Prostate gland (tissue), 2 donors: ENCODE results near the gene PHEX. TPM values are rescaled to one million over a fixed set of nuclear protein-coding genes. Genes with fewer than 3 reads are reported as not detected.

Experiments
- DNase-seq: peaks from one replicate; pipeline ENCODE4 v3.0.0-alpha.2; 2019; ENCODE audit warnings: low spot score
- H3K27ac ChIP-seq, 2 donors: fragments of 200-600 bp; sonication (generic); 2 replicates each; pipeline ENCODE4 v1.5.1; 2017 to 2019
- H3K27me3 ChIP-seq: fragments of 200-600 bp; sonication (generic); replicated peaks from 2 replicates; pipeline ENCODE4 v1.5.1; 2019; ENCODE audit not compliant: insufficient read depth
- H3K36me3 ChIP-seq, 2 donors: fragments of 200-600 bp; sonication (generic); 1 replicate in 1 of 2; 2 replicates in 1 of 2; pipeline versions ENCODE4 v1.5.1 to v1.8.1; 2017 to 2019
- H3K4me1 ChIP-seq: fragments of 200-600 bp; sonication (generic); replicated peaks from 2 replicates; pipeline ENCODE4 v1.5.1; 2019
- H3K4me3 ChIP-seq, 2 donors: fragments of 200-600 bp; sonication (generic); 2 replicates each; pipeline ENCODE4 v1.5.1; 2017 to 2019
- H3K9me3 ChIP-seq: fragments of 200-600 bp; sonication (generic); 2 replicates; pipeline ENCODE4 v1.5.1; 2017
- CTCF ChIP-seq, 4 experiments: fragments of 200-600 bp in 2 of 4; fragments of 450-650 bp in 2 of 4; sonication (generic) in 2 of 4; IDR thresholded peaks; 1 replicate in 3 of 4; 2 replicates in 1 of 4; pipeline ENCODE4 v1.5.1; 2016 to 2019; ENCODE audit warnings: antibody characterized with exemption in 4 of 4, mild to moderate bottlenecking in 2 of 4, moderate library complexity in 2 of 4
- POLR2A ChIP-seq: fragments of 450-650 bp; IDR thresholded peaks from one replicate; pipeline ENCODE4 v1.6.1; 2016; ENCODE audit warnings: antibody characterized with exemption, mild to moderate bottlenecking
- POLR2AphosphoS5 ChIP-seq: sonication (generic); formaldehyde crosslinking; IDR thresholded peaks from one replicate; pipeline ENCODE4 v1.6.1; 2017; ENCODE audit warnings: antibody characterized with exemption
- WGBS: methylation state at CpG from one replicate; pipeline ENCODE4 v1.1.5; 2018; 5-methylcytosine and 5-hydroxymethylcytosine counted together
- intact Hi-C: fragments of 100-400 bp; cut with DNase I; formaldehyde crosslinking; loops from one replicate; pipeline ENCODE4 v1.14.2; 2022
- total RNA-seq, 2 donors: library from RNA; depleted of rRNA; stranded (reverse); fragments of >200 nt; gene quantifications; one replicate each; pipeline ENCODE4 v1.1.0, GENCODE V29; 2016

PHEX gene
- total RNA-seq, 2 donors from 2014 or later, result 0.34 to 0.82 TPM

GRCh38 chrX:22117633-22118032 lies 85.5 kb downstream of the PHEX start:
- TF ChIP-seq POLR2A (no peak), CTCF (IDR thresholded peaks at IDR 0.05) (no peak), POLR2AphosphoS5 (no peak)
- Histone ChIP-seq H3K36me3 (no peaks in the 10 kb centered on the region), H3K27ac (peak overlapping the region in 1 of 2 donors; percentile 11), H3K4me3 (no peak overlapping the region), H3K27me3 (no peaks in the 10 kb centered on the region), H3K9me3 (no peaks in the 10 kb centered on the region), H3K4me1 (no peaks in the 10 kb centered on the region)
- intact Hi-C loops, result no loop called here
- 14% methylated on average over 2 of the region's 2 CpGs for WGBS
- DNase-seq, result peak; percentile 7

GRCh38 chrX:22118161-22118830 lies 86.2 kb downstream of the PHEX start:
- Histone ChIP-seq H3K9me3 (no peaks in the 10 kb centered on the region), H3K36me3 (no peaks in the 10 kb centered on the region), H3K27me3 (no peaks in the 10 kb centered on the region), H3K27ac (peak overlapping the region; percentile 15 to 42), H3K4me1 (no peaks in the 10 kb centered on the region), H3K4me3 (no peak overlapping the region)
- TF ChIP-seq POLR2A (no peak), POLR2AphosphoS5 (no peak), CTCF (IDR thresholded peaks at IDR 0.05) (no peak)
- 42% methylated on average over 10 of the region's 10 CpGs for WGBS
- intact Hi-C loops, result no loop called here
- DNase-seq, result no peak

- Histone ChIP-seq H3K36me3 (no peaks in the 10 kb centered on the region), H3K4me3 (no peak overlapping the region), H3K27ac (no peak overlapping the region), H3K9me3 (no peaks in the 10 kb centered on the region), H3K4me1 (no peaks in the 10 kb centered on the region), H3K27me3 (no peaks in the 10 kb centered on the region)
- TF ChIP-seq POLR2A, result no peak
- TF ChIP-seq CTCF (IDR thresholded peaks at IDR 0.05), result no peak
- intact Hi-C loops, result no loop called here
- no peak for DNase-seq
- WGBS, result 47% methylated on average over 3 of the region's 3 CpGs
Observed at GRCh38 chrX:22121161-22121560, 89.0 kb downstream of the PHEX start.

- Histone ChIP-seq H3K4me1 (no peaks in the 10 kb centered on the region), H3K9me3 (no peaks in the 10 kb centered on the region), H3K27ac (no peak overlapping the region), H3K4me3 (no peak overlapping the region), H3K27me3 (no peaks in the 10 kb centered on the region), H3K36me3 (no peaks in the 10 kb centered on the region)
- WGBS, result 38% methylated on average over 2 of the region's 2 CpGs
- TF ChIP-seq POLR2A (no peak), POLR2AphosphoS5 (peak; percentile 60)
- intact Hi-C loops, result no loop called here
- DNase-seq, result peak; percentile 68
Observed at GRCh38 chrX:22122510-22122909, 90.4 kb downstream of the PHEX start.

- intact Hi-C loops, result no loop called here
- DNase-seq, result no peak
- H3K4me1 ChIP-seq, result no peaks in the 10 kb centered on the region
- no peaks in the 10 kb centered on the region for H3K27me3 ChIP-seq
- 66% methylated on average over 6 of the region's 6 CpGs for WGBS
- H3K27ac ChIP-seq, result no peak overlapping the region
- no peak for TF ChIP-seq POLR2AphosphoS5
- TF ChIP-seq CTCF (IDR thresholded peaks at IDR 0.05), result no peak
- no peak for TF ChIP-seq POLR2A
- no peaks in the 10 kb centered on the region for H3K36me3 ChIP-seq
- no peaks in the 10 kb centered on the region for H3K9me3 ChIP-seq
- no peak overlapping the region for H3K4me3 ChIP-seq
Observed at GRCh38 chrX:22124098-22124497, 92.0 kb downstream of the PHEX start.
